Prostate gland (tissue), 2 donors: ENCODE results near the gene AGXT2.

Experiments used
- CTCF ChIP-seq, 4 experiments: fragments of 200-600 bp in 2 of 4; fragments of 450-650 bp in 2 of 4; sonication (generic) in 2 of 4; IDR thresholded peaks; 1 replicate in 3 of 4; 2 replicates in 1 of 4; pipeline ENCODE4 v1.5.1; 2016 to 2019; ENCODE audit warnings: antibody characterized with exemption in 4 of 4, mild to moderate bottlenecking in 2 of 4, moderate library complexity in 2 of 4
- POLR2A ChIP-seq: fragments of 450-650 bp; IDR thresholded peaks from one replicate; pipeline ENCODE4 v1.6.1; 2016; ENCODE audit warnings: antibody characterized with exemption, mild to moderate bottlenecking
- POLR2AphosphoS5 ChIP-seq: sonication (generic); formaldehyde crosslinking; IDR thresholded peaks from one replicate; pipeline ENCODE4 v1.6.1; 2017; ENCODE audit warnings: antibody characterized with exemption

- TF ChIP-seq POLR2AphosphoS5 (no peak), CTCF (IDR thresholded peaks at IDR 0.05) (no peak), POLR2A (no peak)
Measured at GRCh38 chr5:34996261-34996660, 51.5 kb downstream of the AGXT2 start.
